ENCODE results near the gene DOLK. TPM values are rescaled to one million over a fixed set of nuclear protein-coding genes. Genes with fewer than 3 reads are reported as not detected.

Gene DOLK
- total RNA-seq, 4 donors from 2014 or later: 6.5 to 11.8 (median 6.6) TPM

DNA sequence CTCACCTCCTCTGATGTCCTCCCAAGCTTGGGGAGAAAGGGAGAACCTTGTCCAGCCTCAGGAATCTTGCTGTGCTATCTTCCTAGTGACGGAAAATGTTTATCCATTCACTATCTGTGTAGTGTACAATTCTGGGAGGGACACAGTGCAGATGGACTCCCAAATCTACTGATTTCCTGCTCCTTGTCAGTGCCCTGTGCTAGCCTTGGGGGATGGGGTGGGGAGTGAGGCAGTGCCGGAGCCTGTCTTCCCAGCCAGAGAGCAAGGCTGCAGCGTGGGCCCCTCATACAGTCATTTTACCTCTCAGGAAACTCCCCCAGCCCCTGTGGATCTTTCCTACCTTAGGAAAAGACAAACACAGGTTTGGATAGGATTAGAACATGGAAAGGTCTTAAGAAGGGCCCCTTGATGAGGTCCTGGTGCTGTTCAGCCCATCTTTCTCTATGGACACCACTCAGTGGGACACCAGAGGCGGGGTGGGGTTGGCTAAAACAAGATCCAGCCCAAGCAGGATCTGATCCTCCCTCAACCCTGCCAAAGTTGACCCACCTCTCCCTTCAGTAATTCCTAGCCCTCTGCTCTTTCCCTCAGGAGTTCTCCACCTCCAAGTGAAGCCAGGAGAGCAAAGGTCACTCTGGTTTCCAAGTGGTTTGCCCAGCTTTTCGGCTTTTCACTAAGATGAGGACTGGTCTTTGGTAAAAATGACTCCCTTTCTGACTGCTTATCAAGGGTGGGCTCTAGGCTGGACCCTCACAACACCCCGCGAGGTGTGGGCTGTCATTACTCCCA, 3.4 kb downstream of the DOLK start:
- H3K27me3 ChIP-seq: no peaks in the 10 kb centered on the region
- no peaks in the 10 kb centered on the region for H3K9me3 ChIP-seq
- no peak for TF ChIP-seq POLR2A (IDR thresholded peaks at IDR 0.05)
- TF ChIP-seq, protein P1, sequence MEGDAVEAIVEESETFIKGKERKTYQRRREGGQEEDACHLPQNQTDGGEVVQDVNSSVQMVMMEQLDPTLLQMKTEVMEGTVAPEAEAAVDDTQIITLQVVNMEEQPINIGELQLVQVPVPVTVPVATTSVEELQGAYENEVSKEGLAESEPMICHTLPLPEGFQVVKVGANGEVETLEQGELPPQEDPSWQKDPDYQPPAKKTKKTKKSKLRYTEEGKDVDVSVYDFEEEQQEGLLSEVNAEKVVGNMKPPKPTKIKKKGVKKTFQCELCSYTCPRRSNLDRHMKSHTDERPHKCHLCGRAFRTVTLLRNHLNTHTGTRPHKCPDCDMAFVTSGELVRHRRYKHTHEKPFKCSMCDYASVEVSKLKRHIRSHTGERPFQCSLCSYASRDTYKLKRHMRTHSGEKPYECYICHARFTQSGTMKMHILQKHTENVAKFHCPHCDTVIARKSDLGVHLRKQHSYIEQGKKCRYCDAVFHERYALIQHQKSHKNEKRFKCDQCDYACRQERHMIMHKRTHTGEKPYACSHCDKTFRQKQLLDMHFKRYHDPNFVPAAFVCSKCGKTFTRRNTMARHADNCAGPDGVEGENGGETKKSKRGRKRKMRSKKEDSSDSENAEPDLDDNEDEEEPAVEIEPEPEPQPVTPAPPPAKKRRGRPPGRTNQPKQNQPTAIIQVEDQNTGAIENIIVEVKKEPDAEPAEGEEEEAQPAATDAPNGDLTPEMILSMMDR (IDR thresholded peaks at IDR 0.05 in 4 of 5, conservative IDR thresholded peaks at IDR 0.05 in 1 of 5): no peak
- ATAC-seq: no peak
- no peak for DNase-seq
- no peak overlapping the region for H3K4me3 ChIP-seq
- peaks cover 0 to 9% of the 10 kb centered on the region in 2 donors for H3K36me3 ChIP-seq
- in situ Hi-C loops (cut with MboI; ENCODE audit: low sequenced_read_pairs in 4 of 4) (no loop called here), intact Hi-C loops (cut with DNase I; ENCODE audit: low total_unique reads) (no loop called here)
- H3K27ac ChIP-seq: peak overlapping the region in 3 of 4 donors; percentile 16 to 64 (median 38)
- peaks cover 18 to 20% of the 10 kb centered on the region in 2 donors for H3K4me1 ChIP-seq

DNA sequence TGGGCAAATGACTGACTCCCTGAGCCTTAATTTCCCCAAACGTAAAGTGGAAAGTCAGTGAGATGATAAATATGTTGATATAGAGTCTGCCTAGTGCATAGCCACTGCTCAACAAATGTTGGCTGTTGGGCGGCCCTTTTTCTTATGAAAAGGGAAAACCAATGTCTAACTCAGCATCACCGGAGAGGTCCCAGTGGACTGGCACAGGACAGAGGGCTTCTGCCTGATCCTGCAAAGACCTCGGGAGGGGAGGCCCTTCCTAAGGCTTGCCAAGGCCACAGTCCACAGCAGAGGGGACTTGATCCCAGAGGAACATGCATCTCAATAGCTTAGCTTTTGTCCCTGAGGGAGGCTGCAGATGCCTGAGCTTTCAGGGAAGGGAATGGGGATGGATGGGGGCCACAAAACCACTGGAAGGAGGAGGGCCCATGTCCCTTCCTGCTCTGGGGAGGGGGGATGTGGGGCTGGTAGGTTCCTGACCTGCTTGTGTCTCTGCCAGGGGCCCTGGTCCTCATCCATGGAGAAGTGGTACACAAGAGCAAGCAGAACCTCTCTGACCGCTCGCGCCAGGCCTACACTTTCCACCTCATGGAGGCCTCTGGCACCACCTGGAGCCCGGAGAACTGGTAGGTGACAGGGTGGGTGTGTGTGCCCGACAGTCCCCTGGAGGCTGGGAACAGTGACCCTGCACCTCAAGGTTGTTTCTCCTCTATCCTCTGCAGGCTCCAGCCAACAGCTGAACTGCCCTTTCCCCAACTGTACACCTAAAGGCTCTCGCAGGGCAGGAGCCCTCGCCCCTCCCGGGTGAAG, 6.3 kb downstream of the DOLK start:
- Histone ChIP-seq H3K9me3 (no peaks in the 10 kb centered on the region), H3K27ac (peak overlapping the region in 3 of 4 donors; percentile 44 to 72 (median 53)), H3K4me3 (no peak overlapping the region), H3K4me1 (peaks cover 4 to 5% of the 10 kb centered on the region in 2 donors), H3K27me3 (no peaks in the 10 kb centered on the region), H3K36me3 (peaks cover 0 to 8% of the 10 kb centered on the region in 2 donors)
- in situ Hi-C loops (cut with MboI; ENCODE audit: low sequenced_read_pairs in 4 of 4): no loop called here
- no peak for ATAC-seq
- intact Hi-C loops (cut with DNase I; ENCODE audit: low total_unique reads): loop anchor here (1.0 kb wide), 1 partner anchor 39 kb away; no protein-coding TSS in a partner anchor
- TF ChIP-seq POLR2A (IDR thresholded peaks at IDR 0.05): no peak
- TF ChIP-seq, protein P1 (IDR thresholded peaks at IDR 0.05 in 4 of 5, conservative IDR thresholded peaks at IDR 0.05 in 1 of 5): no peak
- DNase-seq: no peak

DNA sequence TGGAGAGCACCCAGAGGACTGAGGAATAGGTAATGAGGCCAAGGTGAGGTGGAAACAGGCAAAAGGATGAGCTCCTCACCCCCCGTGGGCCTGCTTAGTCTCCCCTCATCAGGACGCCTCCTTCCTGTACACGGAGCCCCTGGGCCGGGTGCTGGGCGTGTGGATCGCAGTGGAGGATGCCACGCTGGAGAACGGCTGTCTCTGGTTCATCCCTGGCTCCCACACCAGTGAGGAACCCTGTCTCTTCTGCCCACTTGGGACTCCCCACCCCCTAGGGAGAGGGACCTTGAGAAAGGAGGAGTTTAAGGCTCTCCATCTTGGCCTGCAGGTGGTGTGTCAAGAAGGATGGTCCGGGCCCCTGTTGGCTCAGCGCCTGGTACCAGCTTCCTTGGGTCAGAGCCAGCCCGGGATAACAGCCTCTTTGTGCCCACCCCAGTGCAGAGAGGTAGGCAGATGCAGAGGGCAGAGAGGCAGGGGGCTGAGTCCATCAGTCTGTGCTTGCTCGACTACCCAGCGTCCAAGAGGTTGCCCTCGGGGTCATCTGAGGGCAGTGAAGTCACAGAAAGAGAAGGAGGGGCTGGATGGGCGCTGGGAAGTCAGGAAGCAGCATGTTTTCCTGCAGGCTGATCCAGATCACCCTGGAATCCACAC, 7.0 kb downstream of the DOLK start:
- TF ChIP-seq, protein P1 (IDR thresholded peaks at IDR 0.05 in 4 of 5, conservative IDR thresholded peaks at IDR 0.05 in 1 of 5): no peak
- no peak for TF ChIP-seq POLR2A (IDR thresholded peaks at IDR 0.05)
- peak in 1 of 2 donors; percentile 31 for ATAC-seq
- intact Hi-C loops (cut with DNase I; ENCODE audit: low total_unique reads): loop anchor here (1.0 kb wide), 1 partner anchor 38 kb away; no protein-coding TSS in a partner anchor
- H3K4me1 ChIP-seq: no peaks in the 10 kb centered on the region
- no peaks in the 10 kb centered on the region for H3K27me3 ChIP-seq
- no peak overlapping the region for H3K4me3 ChIP-seq
- in situ Hi-C loops (cut with MboI; ENCODE audit: low sequenced_read_pairs in 4 of 4): no loop called here
- H3K9me3 ChIP-seq: no peaks in the 10 kb centered on the region
- peak overlapping the region in 3 of 4 donors; percentile 44 to 72 (median 49) for H3K27ac ChIP-seq
- DNase-seq: no peak
- H3K36me3 ChIP-seq: peaks cover 0 to under 1% of the 10 kb centered on the region in 2 donors

DNA sequence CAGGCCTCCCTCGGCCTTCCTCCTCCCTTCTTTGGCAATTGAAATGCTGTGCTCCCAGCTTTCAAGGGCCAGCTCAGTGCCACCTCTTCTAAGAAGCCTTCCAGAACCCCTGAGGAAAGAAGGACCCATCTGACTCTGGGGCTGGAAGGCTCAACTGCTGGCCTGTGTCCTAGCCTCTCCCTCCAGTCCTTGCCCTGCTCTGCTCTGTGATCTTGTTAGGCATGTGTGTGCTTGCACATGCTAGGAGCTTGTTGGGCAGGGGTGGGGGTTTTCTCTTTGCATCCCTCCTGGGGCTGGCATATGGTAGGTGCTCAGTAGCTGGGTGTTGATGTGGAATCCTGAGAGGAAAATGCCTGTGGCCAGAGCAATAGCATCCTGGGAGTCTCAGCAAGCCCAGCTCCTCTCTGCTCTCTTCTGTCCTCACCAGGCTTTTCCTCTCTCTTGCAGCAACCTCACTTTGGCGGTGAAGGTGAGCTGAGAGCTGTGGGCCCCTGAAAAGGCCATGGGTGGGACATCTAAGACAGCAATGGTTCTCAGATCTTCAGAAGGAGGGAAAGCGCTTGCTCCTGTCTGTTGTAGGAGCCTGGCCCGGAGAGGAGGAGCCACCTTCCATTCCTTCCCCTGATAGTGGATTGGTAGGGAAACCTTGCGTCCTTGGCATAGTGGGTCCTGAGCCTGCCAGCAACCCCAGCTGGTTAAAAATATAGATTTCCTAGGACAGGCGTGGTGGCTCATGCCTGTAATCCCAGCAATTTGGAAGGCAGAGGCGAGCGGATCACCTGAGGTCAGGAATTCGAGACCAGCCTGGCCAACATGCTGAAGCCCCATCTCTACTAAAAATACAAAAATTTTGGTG, 9.9 kb downstream of the DOLK start:
- H3K27ac ChIP-seq: no peak overlapping the region
- in situ Hi-C loops (cut with MboI; ENCODE audit: low sequenced_read_pairs in 4 of 4) (no loop called here), intact Hi-C loops (cut with DNase I; ENCODE audit: low total_unique reads) (no loop called here)
- H3K4me3 ChIP-seq: no peak overlapping the region
- TF ChIP-seq POLR2A (IDR thresholded peaks at IDR 0.05): no peak
- TF ChIP-seq, protein P1 (IDR thresholded peaks at IDR 0.05 in 4 of 5, conservative IDR thresholded peaks at IDR 0.05 in 1 of 5): no peak
- H3K4me1 ChIP-seq: no peaks in the 10 kb centered on the region
- DNase-seq (no peak), ATAC-seq (no peak)
- H3K27me3 ChIP-seq: no peaks in the 10 kb centered on the region
- no peaks in the 10 kb centered on the region for H3K36me3 ChIP-seq
- H3K9me3 ChIP-seq: no peaks in the 10 kb centered on the region
